H7 (cell line): ENCODE results near the gene GRIN1. TPM values are rescaled to one million over a fixed set of nuclear protein-coding genes. Genes with fewer than 3 reads are reported as not detected.

Experiments used
- DNase-seq: peaks from one replicate; pipeline ENCODE4 v3.0.0; 2012
- H3K27me3 ChIP-seq: 2 replicates; pipeline ENCODE4 v1.6.0; 2011; ENCODE audit warnings: mild to moderate bottlenecking, low read length; ENCODE audit not compliant: control insufficient read depth, insufficient read depth
- H3K36me3 ChIP-seq: replicated peaks from 2 replicates; pipeline ENCODE4 v1.5.1; 2011; ENCODE audit warnings: low read length; ENCODE audit not compliant: control insufficient read depth, insufficient read depth
- H3K4me3 ChIP-seq: 2 replicates; pipeline ENCODE4 v1.5.1; 2011; ENCODE audit warnings: low read depth, mild to moderate bottlenecking, control low read depth, low read length, moderate library complexity; ENCODE audit not compliant: insufficient read depth
- total RNA-seq: library from RNA; depleted of rRNA; stranded (reverse); fragments of >200 nt; shearing (Covaris generic); gene quantifications from 2 replicates; pipeline ENCODE4 v1.2.3, GENCODE V29; 2014

Gene GRIN1
- total RNA-seq, 1 experiment from 2014 or later: 0.52 TPM

GRCh38 chr9:137200311-137201204 lies 61.6 kb downstream of the GRIN1 start, which contains the start of gene TPRN:
TPRN (minus strand) TSS chr9:137200741; CDS start chr9:137200711, 30 bp downstream.
- DNase-seq: peak; percentile 100
- Histone ChIP-seq H3K27me3 (no peaks in the 10 kb centered on the region), H3K4me3 (peak within 1 kb of the TSS; percentile 68), H3K36me3 (peaks cover 2% of the 10 kb centered on the region; the same call in 1 of the 2 replicates)

GRCh38 chr9:137201205-137201868 lies 62.4 kb downstream of the GRIN1 start:
- peaks cover 2% of the 10 kb centered on the region; the same call in 1 of the 2 replicates for H3K36me3 ChIP-seq
- no peaks in the 10 kb centered on the region for H3K27me3 ChIP-seq
- peak overlapping the region; percentile 68 for H3K4me3 ChIP-seq
- peak; percentile 75 for DNase-seq

GRCh38 chr9:137202966-137203365 lies 64.0 kb downstream of the GRIN1 start:
- Histone ChIP-seq H3K4me3 (no peak overlapping the region), H3K36me3 (peaks cover 2% of the 10 kb centered on the region; the same call in 1 of the 2 replicates), H3K27me3 (no peaks in the 10 kb centered on the region)
- DNase-seq: no peak

GRCh38 chr9:137204731-137205125 lies 65.8 kb downstream of the GRIN1 start:
- H3K36me3 ChIP-seq: peaks cover 4% of the 10 kb centered on the region
- peak overlapping the region; percentile 95 for H3K4me3 ChIP-seq
- DNase-seq: no peak
- no peaks in the 10 kb centered on the region for H3K27me3 ChIP-seq

GRCh38 chr9:137205126-137206069 lies 66.4 kb downstream of the GRIN1 start, which contains the start of the genes NDOR1 and TMEM203:
NDOR1 (plus strand) TSS chr9:137205700; CDS start chr9:137205778, 78 bp downstream.
TMEM203 (minus strand) TSS chr9:137205648; CDS start chr9:137205414, 234 bp downstream.
- peaks cover 4% of the 10 kb centered on the region for H3K36me3 ChIP-seq
- peak within 1 kb of the TSS; percentile 95 for H3K4me3 ChIP-seq
- H3K27me3 ChIP-seq: no peaks in the 10 kb centered on the region
- peak; percentile 100 for DNase-seq

GRCh38 chr9:137206602-137207001 lies 67.6 kb downstream of the GRIN1 start:
- H3K36me3 ChIP-seq: peaks cover 4% of the 10 kb centered on the region
- H3K27me3 ChIP-seq: no peaks in the 10 kb centered on the region
- no peak overlapping the region for H3K4me3 ChIP-seq
- DNase-seq: no peak

GRCh38 chr9:137211532-137211931 lies 72.6 kb downstream of the GRIN1 start:
- Histone ChIP-seq H3K27me3 (no peaks in the 10 kb centered on the region), H3K4me3 (no peak overlapping the region), H3K36me3 (peaks cover 5% of the 10 kb centered on the region)
- DNase-seq: no peak

- DNase-seq: peak; percentile 74
- Histone ChIP-seq H3K4me3 (no peak overlapping the region), H3K36me3 (peaks cover 5% of the 10 kb centered on the region), H3K27me3 (no peaks in the 10 kb centered on the region)
Measured at GRCh38 chr9:137212520-137212919, 73.6 kb downstream of the GRIN1 start.

- no peaks in the 10 kb centered on the region for H3K27me3 ChIP-seq
- H3K36me3 ChIP-seq: peaks cover 5% of the 10 kb centered on the region
- DNase-seq: peak; percentile 83
- H3K4me3 ChIP-seq: no peak overlapping the region
Measured at GRCh38 chr9:137213160-137214060, 74.5 kb downstream of the GRIN1 start.

GRCh38 chr9:137214620-137215019 lies 75.7 kb downstream of the GRIN1 start:
- DNase-seq: no peak
- H3K4me3 ChIP-seq: no peak overlapping the region
- no peaks in the 10 kb centered on the region for H3K27me3 ChIP-seq
- H3K36me3 ChIP-seq: peaks cover 3% of the 10 kb centered on the region

GRCh38 chr9:137215196-137215986 lies 76.4 kb downstream of the GRIN1 start:
- Histone ChIP-seq H3K36me3 (peaks cover 3% of the 10 kb centered on the region), H3K27me3 (no peaks in the 10 kb centered on the region), H3K4me3 (no peak overlapping the region)
- no peak for DNase-seq

GRCh38 chr9:137216188-137216965 lies 77.4 kb downstream of the GRIN1 start:
- Histone ChIP-seq H3K4me3 (no peak overlapping the region), H3K36me3 (peaks cover 3% of the 10 kb centered on the region), H3K27me3 (no peaks in the 10 kb centered on the region; the same call in 1 of the 2 replicates)
- no peak for DNase-seq
